Fibroblast of upper back skin (primary cell): Measurements from ENCODE around the gene KDM5A.
"Not testable (repeated sequence)": the region's sequence is repeated elsewhere in the genome, so short reads cannot be mapped to it uniquely, and the experiment has no call there.

Experiments used
- DNase-seq: peaks from one replicate; pipeline ENCODE4 v3.0.0-alpha.2; 2013

Gene KDM5A

DNA sequence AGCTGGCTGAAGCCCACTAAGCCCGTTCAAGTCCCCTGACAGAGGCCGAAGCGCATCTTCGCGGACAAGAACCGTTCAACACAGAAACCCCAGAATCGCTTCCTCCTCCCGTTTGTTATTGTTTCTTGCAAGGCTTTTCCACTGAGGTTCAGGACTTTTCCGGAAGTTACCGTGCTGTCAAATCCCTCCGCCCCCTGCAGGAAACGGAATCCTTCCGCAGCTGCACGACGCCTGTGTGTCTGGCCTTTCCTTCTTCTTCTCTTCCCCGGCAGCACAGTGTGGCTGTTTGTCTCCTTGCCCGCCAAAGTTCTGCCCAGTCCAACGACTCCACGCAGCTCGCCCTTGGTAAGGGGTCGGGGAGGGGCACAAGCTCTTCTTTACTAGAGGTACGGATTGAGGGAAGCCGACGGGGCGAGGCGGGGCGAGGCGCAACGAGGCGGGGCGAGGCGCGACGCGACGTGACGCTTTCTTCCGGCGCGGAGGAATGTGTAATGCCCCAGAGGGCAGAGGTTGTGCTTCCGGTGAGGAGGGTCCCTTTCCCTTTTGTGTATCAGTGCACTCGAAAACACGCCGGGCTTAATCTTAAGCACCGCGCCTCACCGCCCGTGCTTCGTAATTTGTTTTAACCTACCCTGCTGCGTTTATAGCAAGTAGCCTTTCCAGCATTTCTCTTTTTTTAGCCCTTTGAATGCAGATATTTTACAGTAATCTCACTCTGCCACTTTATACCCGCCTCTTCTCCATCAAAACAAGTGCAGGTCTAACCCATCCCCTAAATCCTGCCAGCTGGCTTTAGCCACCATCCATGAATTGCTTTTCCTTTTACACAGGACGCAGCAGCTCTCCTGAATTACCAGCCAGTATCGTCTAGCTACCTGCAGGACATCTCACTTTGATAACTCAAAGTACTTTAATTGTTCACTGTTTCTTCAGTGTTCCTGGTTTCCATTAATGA lies at the start of gene KDM5A:
Gene KDM5A (minus strand): TSS at position 179 of the 955 bp plus-strand sequence. CDS start 229 bp downstream, outside the sequence.
- DNase-seq: peak; percentile 94

DNA sequence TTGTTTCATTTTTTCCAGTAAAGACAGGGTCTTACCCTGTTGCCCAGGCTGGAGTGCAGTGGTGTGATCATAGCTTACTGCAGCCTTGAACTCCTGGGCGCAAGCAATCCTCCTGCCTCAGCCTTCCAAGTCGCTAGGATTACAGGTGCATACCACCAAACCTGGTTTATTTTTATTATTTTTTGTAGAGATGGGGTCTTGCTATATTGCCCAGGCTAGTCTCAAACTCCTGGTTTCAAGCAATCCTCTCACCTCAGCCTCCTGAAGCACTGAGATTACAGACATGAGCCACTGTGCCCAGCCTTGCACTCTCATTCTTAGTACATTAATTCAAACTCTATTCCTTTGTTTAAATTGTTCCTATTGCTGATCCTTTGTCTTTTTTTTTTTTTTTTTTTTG lies 46.6 kb upstream of the KDM5A start:
- DNase-seq: not testable (repeated sequence)

DNA sequence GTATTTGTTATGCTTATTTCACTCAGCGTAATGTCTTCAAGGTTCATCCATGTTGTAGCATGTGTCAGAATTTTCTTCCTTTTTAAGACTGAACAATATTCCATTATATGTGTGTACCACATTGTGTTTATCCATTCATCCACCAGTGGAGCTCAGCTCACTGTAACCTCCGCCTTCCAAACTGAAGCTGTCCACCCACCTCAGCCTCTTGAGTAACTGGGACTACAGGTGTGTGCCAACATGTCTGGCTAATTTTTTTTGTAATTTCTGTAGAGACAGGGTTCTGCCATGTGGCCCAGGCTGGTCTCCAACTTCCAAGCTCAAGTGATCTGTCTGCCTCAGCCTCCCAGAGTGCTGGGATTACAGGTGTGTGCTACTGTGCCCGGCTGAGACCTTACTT lies 33.4 kb upstream of the KDM5A start:
- no peak for DNase-seq

- no peak for DNase-seq
Observed at GRCh38 chr12:418432-418831, 29.3 kb upstream of the KDM5A start.

GRCh38 chr12:414859-415258 lies 25.7 kb upstream of the KDM5A start:
- no peak for DNase-seq

DNA sequence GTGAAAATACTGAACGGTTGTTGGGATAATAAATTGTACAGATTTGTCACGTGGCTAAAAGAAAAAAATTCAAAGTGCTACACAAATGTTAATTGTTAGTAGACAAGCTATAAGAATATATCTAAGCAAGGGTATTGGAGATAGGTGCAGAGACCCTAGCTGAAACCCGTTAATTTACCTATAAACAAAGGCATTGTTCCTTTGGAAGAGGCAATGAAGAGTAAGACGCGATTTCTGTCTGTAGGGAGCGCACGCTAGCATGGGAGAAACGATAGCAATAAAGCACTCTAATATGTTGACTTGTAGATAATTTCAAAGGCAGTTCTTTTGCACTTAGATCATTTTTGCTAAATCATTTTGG lies 12.9 kb upstream of the KDM5A start:
- DNase-seq: peak; percentile 15

DNA sequence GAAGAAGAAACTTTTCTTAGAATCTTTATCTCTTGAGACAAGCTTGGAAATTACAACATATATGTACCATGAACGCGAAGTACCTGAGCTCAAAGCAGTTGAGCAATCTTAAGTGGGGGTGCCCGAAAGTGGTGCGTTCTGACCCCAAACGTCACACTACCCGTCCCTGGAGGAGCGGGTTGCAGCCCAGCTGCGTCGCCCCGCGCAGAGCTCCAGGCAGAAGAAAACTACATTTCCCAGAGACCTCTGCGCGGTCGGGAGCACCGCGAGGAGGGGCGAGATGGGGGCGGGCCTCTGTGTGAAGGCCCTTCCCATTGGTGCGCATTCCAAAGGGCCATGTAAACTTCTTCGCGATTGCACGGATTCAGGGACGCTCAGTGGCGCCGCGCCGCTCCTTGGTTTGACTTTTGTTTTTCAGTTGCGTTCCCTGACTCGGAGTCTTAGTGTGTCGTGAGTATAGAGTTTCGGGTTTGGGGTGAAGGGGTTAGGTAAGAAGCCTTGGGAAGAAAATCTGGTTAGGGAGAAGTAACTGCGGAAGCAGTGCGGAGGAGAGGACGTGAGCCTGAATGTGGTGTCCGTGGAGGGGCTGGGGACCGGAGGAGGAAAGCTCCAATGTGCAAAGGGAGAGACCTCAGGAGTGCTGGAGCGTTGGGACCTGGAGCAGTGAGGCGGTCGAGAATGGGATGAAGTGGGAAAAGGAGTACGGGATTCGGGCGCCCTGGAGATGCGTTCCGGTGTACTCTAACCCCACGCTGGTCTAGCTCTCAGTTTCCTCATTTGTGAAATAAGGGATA lies 12.3 kb upstream of the KDM5A start, which contains the start of gene CCDC77:
Gene CCDC77 (plus strand): TSS at position 410 of the 794 bp plus-strand sequence. CDS start 7,740 bp downstream, outside the sequence.
- DNase-seq: peak; percentile 91

DNA sequence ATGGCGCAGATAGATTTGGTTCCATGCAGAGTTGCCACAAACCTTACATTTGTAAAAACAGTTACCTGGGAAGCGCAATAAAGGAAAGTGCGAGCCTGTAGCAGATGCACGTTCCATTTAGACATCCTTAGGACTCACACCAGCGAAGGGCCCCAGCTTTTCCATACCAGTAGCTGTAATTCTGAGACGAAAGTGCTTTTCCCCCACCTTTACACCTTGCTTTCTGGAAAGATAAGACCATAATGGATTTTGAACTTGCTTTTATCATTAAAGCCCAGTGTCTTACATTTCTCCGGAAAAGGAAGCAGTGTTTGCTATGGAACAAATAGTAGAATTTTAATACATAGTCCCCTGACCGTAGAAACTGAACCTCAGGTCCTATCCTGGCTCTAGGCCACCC lies 11.7 kb upstream of the KDM5A start:
- no peak for DNase-seq

- no peak for DNase-seq
Observed at GRCh38 chr12:388541-389141, 479 bp downstream of the KDM5A start.

- DNase-seq: no peak
Observed at GRCh38 chr12:388012-388411, 1.1 kb downstream of the KDM5A start.

DNA sequence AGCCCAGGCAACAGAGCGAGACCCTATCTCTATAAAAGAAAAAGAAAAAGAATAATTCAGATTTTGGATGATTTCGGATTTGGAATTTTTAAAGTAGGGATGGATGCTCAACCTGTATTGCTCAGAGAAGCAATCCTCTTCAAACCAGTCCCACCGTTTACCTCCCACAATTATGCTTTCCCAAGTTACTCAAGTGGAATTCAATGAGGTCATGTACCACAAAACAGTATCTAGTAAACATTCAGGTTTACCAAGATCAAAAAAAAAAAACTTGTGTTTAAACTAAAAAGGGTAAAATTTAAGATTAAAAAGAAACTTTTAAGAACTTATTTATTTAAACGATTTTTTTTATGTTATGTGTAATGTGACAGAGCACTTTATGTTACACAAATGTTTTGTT lies 2.5 kb downstream of the KDM5A start:
- DNase-seq: no peak

DNA sequence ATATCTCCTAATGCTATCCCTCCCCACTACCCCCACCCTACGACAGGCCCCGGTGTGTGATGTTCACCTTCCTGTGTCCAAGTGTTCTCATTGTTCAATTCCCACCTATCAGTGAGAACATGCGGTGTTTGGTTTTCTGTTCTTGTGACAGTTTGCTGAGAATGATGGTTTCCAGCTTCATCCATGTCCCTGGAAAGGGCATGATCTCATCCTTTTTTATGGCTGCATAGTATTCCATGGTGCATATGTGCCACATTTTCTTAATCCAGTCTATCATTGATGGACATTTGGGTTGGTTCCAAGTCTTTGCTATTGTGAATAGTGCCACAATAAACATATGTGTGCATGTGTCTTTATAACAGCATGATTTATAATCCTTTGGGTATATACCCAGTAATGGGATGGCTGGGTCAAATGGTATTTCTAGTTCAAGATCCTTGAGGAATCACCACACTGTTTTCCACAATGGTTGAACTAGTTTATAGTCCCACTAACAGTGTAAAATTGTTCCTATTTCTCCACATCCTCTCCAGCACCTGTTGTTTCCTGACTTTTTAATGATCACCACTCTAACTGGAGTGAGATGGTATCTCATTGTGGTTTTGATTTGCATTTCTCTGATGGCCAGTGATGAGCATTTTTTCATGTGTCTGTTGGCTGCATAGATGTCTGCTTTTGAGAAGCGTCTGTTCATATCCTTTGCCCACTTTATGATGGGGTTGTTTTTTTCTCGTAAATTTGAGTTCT lies 18.2 kb downstream of the KDM5A start:
- DNase-seq: not testable (repeated sequence)

- DNase-seq: no peak
Observed at GRCh38 chr12:367972-368371, 21.1 kb downstream of the KDM5A start.

GRCh38 chr12:366820-367219 lies 22.3 kb downstream of the KDM5A start:
- no peak for DNase-seq

DNA sequence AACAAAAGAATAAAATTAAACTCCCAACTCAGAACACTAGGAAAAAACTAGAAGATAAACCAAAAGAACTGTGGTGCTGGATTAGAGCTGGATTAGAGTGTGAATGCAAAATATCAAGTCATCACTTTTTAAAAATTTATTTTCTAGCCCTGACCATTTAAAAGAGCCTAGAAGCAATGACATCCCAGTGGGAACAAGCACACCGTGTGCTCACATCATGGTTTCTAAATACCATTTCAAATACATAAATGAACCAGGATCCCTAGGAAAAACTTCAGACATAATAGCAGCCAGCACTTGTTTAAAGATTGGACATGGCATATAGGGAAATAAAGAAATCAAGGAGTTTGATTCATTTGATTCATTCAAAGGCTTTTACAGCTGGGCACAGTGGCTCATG lies 30.0 kb downstream of the KDM5A start:
- DNase-seq: no peak

GRCh38 chr12:356276-356988 lies 32.7 kb downstream of the KDM5A start:
- DNase-seq: peak; percentile 50

- DNase-seq: not testable (repeated sequence)
Observed at GRCh38 chr12:351197-351596, 37.9 kb downstream of the KDM5A start.

DNA sequence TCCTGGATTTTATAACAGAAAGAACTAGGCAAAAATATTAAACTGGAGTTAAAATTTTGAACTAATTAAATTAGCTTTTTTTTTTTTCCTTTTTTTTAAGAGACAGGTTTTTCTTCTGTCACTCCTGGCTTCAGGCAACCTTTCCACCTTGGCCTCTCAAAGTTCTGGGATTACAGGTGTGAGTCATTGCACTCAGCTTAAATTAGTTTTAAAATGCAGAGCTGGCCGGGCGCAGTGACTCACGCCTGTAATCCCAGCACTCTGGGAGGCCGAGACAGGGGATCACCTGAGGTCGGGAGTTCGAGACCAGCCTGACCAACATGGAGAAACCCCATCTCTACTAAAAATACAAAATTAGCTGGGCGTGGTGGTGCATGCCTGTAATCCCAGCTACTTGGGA lies 39.5 kb downstream of the KDM5A start:
- not testable (repeated sequence) for DNase-seq

GRCh38 chr12:343036-343435 lies 46.1 kb downstream of the KDM5A start:
- not testable (repeated sequence) for DNase-seq

GRCh38 chr12:337039-337438 lies 52.1 kb downstream of the KDM5A start:
- DNase-seq: no peak

GRCh38 chr12:334125-334524 lies 55.0 kb downstream of the KDM5A start:
- no peak for DNase-seq
